HCT116 (cell line): ENCODE measurements around the gene DLG2. TPM values are rescaled to one million over a fixed set of nuclear protein-coding genes. Genes with fewer than 3 reads are reported as not detected.

Source experiments
- ATAC-seq: fragments of 200-7000 bp; cut with Tn5 transposase; 2 replicates; pipeline ENCODE4 v1.9.1; 2020; ENCODE audit warnings: mild to moderate bottlenecking, moderate library complexity
- BruUV-seq: library from RNA; stranded (reverse); fragments of 400-500 nt; replicated peaks from 2 replicates; lab custom pipeline; 2021; lab: Mats Ljungman, UMichigan
- CTCF ChIA-PET: fragments of 300-600 bp; sonication (Branson Sonifier 250); formaldehyde crosslinking; loops from one replicate; lab custom pipeline; 2021; ENCODE audit warnings: antibody characterized with exemption; lab: Charles Lee
- POLR2A ChIA-PET: fragments of 300-600, 350-600 bp; sonication (Branson Sonifier 250); formaldehyde crosslinking; loops from one replicate; lab custom pipeline; 2021; ENCODE audit warnings: antibody characterized with exemption; lab: Charles Lee
- RAD21 ChIA-PET, 2 experiments: fragments of 300-600 bp; sonication (Branson Sonifier 250); formaldehyde crosslinking; loops; one replicate each; lab custom pipeline; 2023; ENCODE audit warnings: low total read pairs in 2 of 2; ENCODE audit not compliant: uncharacterized antibody in 2 of 2, unreplicated experiment in 2 of 2, low non-redundant PET in 1 of 2; lab: Charles Lee
- DNase-seq: peaks from one replicate; pipeline ENCODE4 v3.0.0-alpha.2; 2010; ENCODE audit warnings: low read depth, low spot score
- H2AFZ ChIP-seq: fragments of 200-600 bp; shearing (Covaris generic), sonication (generic); 2 replicates; pipeline ENCODE4 v1.6.1; 2017; ENCODE audit warnings: low read depth, mixed run types, mixed read lengths, antibody characterized with exemption, low read length; ENCODE audit not compliant: poor library complexity, severe bottlenecking
- H3K27ac ChIP-seq: 2 replicates; pipeline ENCODE4 v1.5.1; 2012; ENCODE audit warnings: low read depth, low read length
- H3K27me3 ChIP-seq: fragments of 200-600 bp; sonication (generic); 2 replicates; pipeline ENCODE4 v1.6.1; 2016; ENCODE audit warnings: mixed run types, low read length, mixed read lengths; ENCODE audit not compliant: insufficient read depth
- H3K36me3 ChIP-seq, 2 experiments: fragments of 200-500 bp in 1 of 2; fragments of 200-600 bp in 1 of 2; sonication (Bioruptor generic) in 1 of 2; sonication (generic) in 1 of 2; 2 replicates each; pipeline versions ENCODE4 v1.5.1 to v1.6.1; 2014 to 2016; ENCODE audit warnings: low read length in 2 of 2, inconsistent platforms in 1 of 2, mixed read lengths in 1 of 2, mixed run types in 1 of 2; ENCODE audit not compliant: insufficient read depth in 2 of 2, control insufficient read depth in 1 of 2
- H3K4me1 ChIP-seq, 2 experiments: fragments of 200-600 bp in 1 of 2; sonication (generic) in 1 of 2; 2 replicates each; pipeline versions ENCODE4 v1.5.1 to v1.6.1; 2012 to 2017; ENCODE audit warnings: low read length in 2 of 2, inconsistent platforms in 1 of 2, mild to moderate bottlenecking in 1 of 2, mixed read lengths in 1 of 2, mixed run types in 1 of 2, moderate library complexity in 1 of 2; ENCODE audit not compliant: insufficient read depth in 2 of 2, control insufficient read depth in 1 of 2
- H3K4me2 ChIP-seq: fragments of 200-600 bp; sonication (generic); 2 replicates; pipeline ENCODE4 v1.6.1; 2017; ENCODE audit warnings: mixed run types, low read length, mixed read lengths
- H3K4me3 ChIP-seq, 2 experiments: fragments of 200-600 bp in 1 of 2; sonication (generic) in 1 of 2; replicated peaks in 1 of 2; 2 replicates each; pipeline ENCODE4 v1.5.1; 2011 to 2016; ENCODE audit warnings: low read length in 2 of 2, control low read depth in 1 of 2, low read depth in 1 of 2, mild to moderate bottlenecking in 1 of 2, mixed read lengths in 1 of 2, mixed run types in 1 of 2
- H3K79me2 ChIP-seq: fragments of 200-600 bp; sonication (generic); 2 replicates; pipeline ENCODE4 v1.6.1; 2017; ENCODE audit warnings: mild to moderate bottlenecking, mixed run types, low read length, moderate library complexity, mixed read lengths; ENCODE audit not compliant: insufficient read depth
- H3K9ac ChIP-seq: fragments of 200-600 bp; sonication (generic); 2 replicates; pipeline ENCODE4 v1.6.1; 2016; ENCODE audit warnings: low read length, mixed read lengths
- H3K9me2 ChIP-seq: fragments of 200-600 bp; sonication (generic), shearing (Covaris generic); 2 replicates; pipeline ENCODE4 v1.6.1; 2017; ENCODE audit warnings: mixed run types, mild to moderate bottlenecking, moderate library complexity; ENCODE audit not compliant: insufficient read depth
- H3K9me3 ChIP-seq, 2 experiments: fragments of 200-500 bp in 1 of 2; fragments of 200-600 bp in 1 of 2; sonication (Bioruptor generic) in 1 of 2; sonication (generic) in 1 of 2; 2 replicates each; pipeline ENCODE4 v1.6.1; 2014 to 2017; ENCODE audit warnings: low read length in 2 of 2, mixed read lengths in 2 of 2, inconsistent platforms in 1 of 2, low read depth in 1 of 2, mild to moderate bottlenecking in 1 of 2, mixed run types in 1 of 2, moderate library complexity in 1 of 2; ENCODE audit not compliant: control insufficient read depth in 1 of 2, insufficient read depth in 1 of 2
- H4K20me1 ChIP-seq: fragments of 200-600 bp; sonication (generic), shearing (Covaris generic); 2 replicates; pipeline ENCODE4 v1.6.1; 2017; ENCODE audit warnings: mixed run types, mild to moderate bottlenecking, moderate library complexity; ENCODE audit not compliant: insufficient read depth
- ATF3 ChIP-seq: IDR thresholded peaks from 2 replicates; pipeline ENCODE4 v1.6.1; 2012
- CBX3 ChIP-seq: IDR thresholded peaks from 2 replicates; pipeline ENCODE4 v1.6.1; 2012; ENCODE audit warnings: low read depth
- CEBPB ChIP-seq: IDR thresholded peaks from 2 replicates; pipeline ENCODE4 v1.6.1; 2012; ENCODE audit warnings: low read depth
- EGR1 ChIP-seq: IDR thresholded peaks from 2 replicates; pipeline ENCODE4 v1.6.1; 2012; ENCODE audit warnings: low read depth
- ELF1 ChIP-seq: IDR thresholded peaks from 2 replicates; pipeline ENCODE4 v1.6.1; 2012; ENCODE audit warnings: low read depth, borderline replicate concordance
- EZH2 ChIP-seq: fragments of 200-600 bp; sonication (generic); IDR thresholded peaks from 2 replicates; pipeline ENCODE4 v1.6.1; 2017; ENCODE audit warnings: antibody characterized with exemption, mixed run types
- EZH2phosphoT487 ChIP-seq: fragments of 200-600 bp; IDR thresholded peaks from 2 replicates; pipeline ENCODE4 v1.6.1; 2018; ENCODE audit warnings: antibody characterized with exemption, borderline replicate concordance
- FOSL1 ChIP-seq: IDR thresholded peaks from 2 replicates; pipeline ENCODE4 v1.6.1; 2012; ENCODE audit warnings: low read depth
- JUND ChIP-seq: IDR thresholded peaks from 2 replicates; pipeline ENCODE4 v1.6.1; 2012
- MAX ChIP-seq: IDR thresholded peaks from 2 replicates; pipeline ENCODE4 v1.6.1; 2012
- POLR2A ChIP-seq: IDR thresholded peaks from 2 replicates; pipeline ENCODE4 v1.7.0; 2011; ENCODE audit warnings: borderline replicate concordance; ENCODE audit not compliant: insufficient read depth, insufficient read length; ENCODE audit errors: extremely low read depth
- POLR2AphosphoS5 ChIP-seq: IDR thresholded peaks from 2 replicates; pipeline ENCODE4 v1.6.1; 2011; ENCODE audit warnings: mild to moderate bottlenecking, low read depth, low read length, moderate library complexity
- RAD21 ChIP-seq: IDR thresholded peaks from 2 replicates; pipeline ENCODE4 v1.6.1; 2012; ENCODE audit warnings: low read depth, mild to moderate bottlenecking
- REST ChIP-seq: IDR thresholded peaks from 2 replicates; pipeline ENCODE4 v1.6.1; 2012; ENCODE audit warnings: low read depth
- SP1 ChIP-seq: IDR thresholded peaks from 2 replicates; pipeline ENCODE4 v1.6.1; 2012; ENCODE audit warnings: low read depth
- SRF ChIP-seq: IDR thresholded peaks from 2 replicates; pipeline ENCODE4 v1.6.1; 2012; ENCODE audit warnings: low read depth
- YY1 ChIP-seq: IDR thresholded peaks from 2 replicates; pipeline ENCODE4 v1.6.1; 2011; ENCODE audit warnings: low read length, low read depth, moderate library complexity, mild to moderate bottlenecking; ENCODE audit not compliant: insufficient replicate concordance; ENCODE audit errors: extremely low read depth
- ZBTB33 ChIP-seq: IDR thresholded peaks from 2 replicates; pipeline ENCODE4 v1.6.1; 2011; ENCODE audit warnings: mild to moderate bottlenecking, low read length, moderate library complexity; ENCODE audit not compliant: insufficient replicate concordance; ENCODE audit errors: extremely low read depth
- ZFX ChIP-seq: fragments of 450-650 bp; IDR thresholded peaks from 2 replicates; pipeline ENCODE4 v1.6.1; 2017
- intact Hi-C: fragments of 100-400 bp; cut with micrococcal nuclease; formaldehyde crosslinking; loops from 2 replicates; pipeline ENCODE4 v1.10.0; 2022
- total RNA-seq: library from RNA; stranded (reverse); gene quantifications from one replicate; pipeline ENCODE4 v1.2.1, GENCODE V29; 2021; ENCODE audit not compliant: unreplicated experiment

The DLG2 gene
- total RNA-seq, 1 experiment from 2014 or later = 2.4 TPM

GRCh38 chr11:85029964-85030363, 597.2 kb downstream of the DLG2 start:
- POLR2A ChIA-PET = no interaction called here
- intact Hi-C loops = no loop called here
- RAD21 ChIA-PET = no interaction called here
- no peak overlapping the region for H3K4me3 ChIP-seq
- H4K20me1 ChIP-seq = no peaks in the 10 kb centered on the region
- DNase-seq (no peak), ATAC-seq (no peak)
- BruUV-seq = no TSS peak
- no peaks in the 10 kb centered on the region for H3K79me2 ChIP-seq
- no peak overlapping the region for H3K27ac ChIP-seq
- no peaks in the 10 kb centered on the region for H3K9me2 ChIP-seq
- no peaks in the 10 kb centered on the region; the same call in 1 of the 2 replicates for H3K27me3 ChIP-seq
- no peaks in the 10 kb centered on the region for H3K9me3 ChIP-seq
- no peaks in the 10 kb centered on the region for H3K4me1 ChIP-seq
- CTCF ChIA-PET = no interaction called here
- H3K36me3 ChIP-seq = no peaks in the 10 kb centered on the region
- H3K4me2 ChIP-seq = no peak overlapping the region
- TF ChIP-seq RAD21 (no peak), SP1 (no peak), EZH2 (no peak), ZBTB33 (no peak), ELF1 (no peak), YY1 (no peak), POLR2AphosphoS5 (no peak), ATF3 (no peak), MAX (no peak), POLR2A (no peak), SRF (no peak), REST (no peak), JUND (no peak), CBX3 (no peak), EZH2phosphoT487 (no peak), CEBPB (no peak), FOSL1 (no peak), EGR1 (no peak), ZFX (no peak)
- H3K9ac ChIP-seq = no peak overlapping the region
- H2AFZ ChIP-seq = no peak overlapping the region
